Astrocyte of the hippocampus (primary cell): Measurements from ENCODE around the gene CISD2.
A peak's percentile ranks its signal among the peaks of the same experiment; 100 is the strongest.
"Not testable (repeated sequence)": the region's sequence is repeated elsewhere in the genome, so short reads cannot be mapped to it uniquely, and the experiment has no call there.

ENCODE experiments used
- DNase-seq: peaks from one replicate; pipeline ENCODE4 v3.0.0; 2011; ENCODE audit warnings: low read depth, low spot score

The CISD2 gene

GRCh38 chr4:102849579-102850104 lies 19.1 kb upstream of the CISD2 start:
- no peak for DNase-seq

- no peak for DNase-seq
Measured at GRCh38 chr4:102850370-102850769, 18.4 kb upstream of the CISD2 start.

GRCh38 chr4:102858828-102859464 lies 9.8 kb upstream of the CISD2 start:
- DNase-seq: no peak

GRCh38 chr4:102860611-102861324 lies 8.0 kb upstream of the CISD2 start:
- no peak for DNase-seq

GRCh38 chr4:102862016-102862415 lies 6.8 kb upstream of the CISD2 start:
- DNase-seq: no peak

- DNase-seq: no peak
Measured at GRCh38 chr4:102862747-102863146, 6.0 kb upstream of the CISD2 start.

GRCh38 chr4:102865327-102865726 lies 3.5 kb upstream of the CISD2 start:
- not testable (repeated sequence) for DNase-seq

- no peak for DNase-seq
Measured at GRCh38 chr4:102867278-102868152, 1.3 kb upstream of the CISD2 start.

GRCh38 chr4:102868153-102868780 lies 525 bp upstream of the CISD2 start:
- no peak for DNase-seq

GRCh38 chr4:102869569-102870197 lies 891 bp downstream of the CISD2 start:
- DNase-seq: no peak

- no peak for DNase-seq
Measured at GRCh38 chr4:102871772-102872171, 3.0 kb downstream of the CISD2 start.

GRCh38 chr4:102877477-102878106 lies 8.8 kb downstream of the CISD2 start:
- not testable (repeated sequence) for DNase-seq

- DNase-seq: not testable (repeated sequence)
Measured at GRCh38 chr4:102878349-102878748, 9.6 kb downstream of the CISD2 start.

GRCh38 chr4:102878901-102879300 lies 10.1 kb downstream of the CISD2 start:
- DNase-seq: no peak

GRCh38 chr4:102881343-102881742 lies 12.6 kb downstream of the CISD2 start:
- no peak for DNase-seq

- no peak for DNase-seq
Measured at GRCh38 chr4:102883278-102883677, 14.5 kb downstream of the CISD2 start.

GRCh38 chr4:102888570-102888969 lies 19.8 kb downstream of the CISD2 start:
- DNase-seq: not testable (repeated sequence)

- peak; percentile 28 for DNase-seq
Measured at GRCh38 chr4:102889866-102890265, 21.1 kb downstream of the CISD2 start.

- DNase-seq: not testable (repeated sequence)
Measured at GRCh38 chr4:102896547-102896946, 27.8 kb downstream of the CISD2 start.

- not testable (repeated sequence) for DNase-seq
Measured at GRCh38 chr4:102897610-102898009, 28.8 kb downstream of the CISD2 start.

- DNase-seq: no peak
Measured at GRCh38 chr4:102901804-102902203, 33.0 kb downstream of the CISD2 start.
